Measurements from ENCODE around the gene CNGB1. TPM values are rescaled to one million over a fixed set of nuclear protein-coding genes. Genes with fewer than 3 reads are reported as not detected.

The CNGB1 gene
- total RNA-seq, 1 experiment from 2014 or later: 0.04 TPM

GRCh38 chr16:57924514-57924913, 46.4 kb downstream of the CNGB1 start:
- ATAC-seq (no peak), DNase-seq (no peak)
- Histone ChIP-seq H2AFZ (ENCODE audit: low read length) (no peak overlapping the region), H3F3A (ENCODE audit: low read length, unreplicated experiment) (no peaks in the 10 kb centered on the region), H3K36me3 (ENCODE audit: low read depth, low read length) (no peaks in the 10 kb centered on the region), H3K9me2 (replicated peaks; ENCODE audit: low read length) (no peaks in the 10 kb centered on the region), H3K9me3 (ENCODE audit: low read length) (no peaks in the 10 kb centered on the region), H3K27ac (ENCODE audit: low read length) (no peak overlapping the region), H3K4me2 (ENCODE audit: low read length) (no peak overlapping the region), H4K20me1 (ENCODE audit: low read length) (no peaks in the 10 kb centered on the region), H3K27me3 (ENCODE audit: low read length) (no peaks in the 10 kb centered on the region), H3K9ac (ENCODE audit: low read length) (no peak overlapping the region), H3K4me1 (ENCODE audit: insufficient read depth, low read length) (no peaks in the 10 kb centered on the region), H3K4me3 (ENCODE audit: low read length) (no peak overlapping the region), H3K79me2 (ENCODE audit: low read length) (no peaks in the 10 kb centered on the region)
- POLR2A ChIA-PET (ENCODE audit: unreplicated experiment): no interaction called here
- intact Hi-C loops (cut with micrococcal nuclease): no loop called here
- CTCF ChIA-PET: no interaction called here
- TF ChIP-seq CTCF (conservative IDR thresholded peaks at IDR 0.05; ENCODE audit: low read depth, low read length): no peak
- TF ChIP-seq EZH2phosphoT487 (IDR thresholded peaks at IDR 0.05; ENCODE audit: borderline replicate concordance, low read length): no peak
- no peak for TF ChIP-seq EZH2 (IDR thresholded peaks at IDR 0.05; ENCODE audit: low read length, unreplicated experiment)
- no TSS peak for BruUV-seq (replicated peaks)

GRCh38 chr16:57923841-57924240, 47.1 kb downstream of the CNGB1 start:
- H3K79me2 ChIP-seq (ENCODE audit: low read length): no peaks in the 10 kb centered on the region
- intact Hi-C loops (cut with micrococcal nuclease): no loop called here

More at GRCh38 chr16:57923841-57924240, 47.1 kb downstream of the CNGB1 start:
- TF ChIP-seq CTCF (conservative IDR thresholded peaks at IDR 0.05; ENCODE audit: low read depth, low read length) (no peak), EZH2phosphoT487 (IDR thresholded peaks at IDR 0.05; ENCODE audit: borderline replicate concordance, low read length) (no peak), EZH2 (IDR thresholded peaks at IDR 0.05; ENCODE audit: low read length, unreplicated experiment) (no peak)
- POLR2A ChIA-PET (ENCODE audit: unreplicated experiment): interaction anchor here (0.5 kb wide), 1 partner anchor 737 kb away, joined by 5 read pairs; no protein-coding TSS in a partner anchor
- BruUV-seq (replicated peaks): no TSS peak
- no peak overlapping the region for H3K27ac ChIP-seq (ENCODE audit: low read length)
- no peak overlapping the region for H3K4me2 ChIP-seq (ENCODE audit: low read length)
- H3K36me3 ChIP-seq (ENCODE audit: low read depth, low read length): no peaks in the 10 kb centered on the region
- H3K27me3 ChIP-seq (ENCODE audit: low read length): no peaks in the 10 kb centered on the region
- H3K9ac ChIP-seq (ENCODE audit: low read length): no peak overlapping the region
- CTCF ChIA-PET: no interaction called here
- H4K20me1 ChIP-seq (ENCODE audit: low read length): no peaks in the 10 kb centered on the region
- no peaks in the 10 kb centered on the region for H3K9me2 ChIP-seq (replicated peaks; ENCODE audit: low read length)
- no peak overlapping the region for H2AFZ ChIP-seq (ENCODE audit: low read length)
- no peaks in the 10 kb centered on the region for H3K9me3 ChIP-seq (ENCODE audit: low read length)
- no peak for ATAC-seq
- no peaks in the 10 kb centered on the region for H3K4me1 ChIP-seq (ENCODE audit: insufficient read depth, low read length)
- DNase-seq: no peak
- H3F3A ChIP-seq (ENCODE audit: low read length, unreplicated experiment): no peaks in the 10 kb centered on the region
- no peak overlapping the region for H3K4me3 ChIP-seq (ENCODE audit: low read length)

Measured in PC-3 (cell line).